ENCODE measurements around the gene PDE4B.

GRCh38 chr1:65832296-65832695 is 39.6 kb downstream of the PDE4B start:
- TF ChIP-seq POLR2A (IDR thresholded peaks at IDR 0.05): no peak
- TF ChIP-seq, protein P1, sequence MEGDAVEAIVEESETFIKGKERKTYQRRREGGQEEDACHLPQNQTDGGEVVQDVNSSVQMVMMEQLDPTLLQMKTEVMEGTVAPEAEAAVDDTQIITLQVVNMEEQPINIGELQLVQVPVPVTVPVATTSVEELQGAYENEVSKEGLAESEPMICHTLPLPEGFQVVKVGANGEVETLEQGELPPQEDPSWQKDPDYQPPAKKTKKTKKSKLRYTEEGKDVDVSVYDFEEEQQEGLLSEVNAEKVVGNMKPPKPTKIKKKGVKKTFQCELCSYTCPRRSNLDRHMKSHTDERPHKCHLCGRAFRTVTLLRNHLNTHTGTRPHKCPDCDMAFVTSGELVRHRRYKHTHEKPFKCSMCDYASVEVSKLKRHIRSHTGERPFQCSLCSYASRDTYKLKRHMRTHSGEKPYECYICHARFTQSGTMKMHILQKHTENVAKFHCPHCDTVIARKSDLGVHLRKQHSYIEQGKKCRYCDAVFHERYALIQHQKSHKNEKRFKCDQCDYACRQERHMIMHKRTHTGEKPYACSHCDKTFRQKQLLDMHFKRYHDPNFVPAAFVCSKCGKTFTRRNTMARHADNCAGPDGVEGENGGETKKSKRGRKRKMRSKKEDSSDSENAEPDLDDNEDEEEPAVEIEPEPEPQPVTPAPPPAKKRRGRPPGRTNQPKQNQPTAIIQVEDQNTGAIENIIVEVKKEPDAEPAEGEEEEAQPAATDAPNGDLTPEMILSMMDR (IDR thresholded peaks at IDR 0.05): no peak

All from heart left ventricle (tissue), 13 donors.